ENCODE measurements around the gene CCT8. TPM values are rescaled to one million over a fixed set of nuclear protein-coding genes. Genes with fewer than 3 reads are reported as not detected.

Gene CCT8
- total and polyA plus RNA-seq, 8 donors, result 57.8 to 92.3 (median 63.1) TPM

DNA sequence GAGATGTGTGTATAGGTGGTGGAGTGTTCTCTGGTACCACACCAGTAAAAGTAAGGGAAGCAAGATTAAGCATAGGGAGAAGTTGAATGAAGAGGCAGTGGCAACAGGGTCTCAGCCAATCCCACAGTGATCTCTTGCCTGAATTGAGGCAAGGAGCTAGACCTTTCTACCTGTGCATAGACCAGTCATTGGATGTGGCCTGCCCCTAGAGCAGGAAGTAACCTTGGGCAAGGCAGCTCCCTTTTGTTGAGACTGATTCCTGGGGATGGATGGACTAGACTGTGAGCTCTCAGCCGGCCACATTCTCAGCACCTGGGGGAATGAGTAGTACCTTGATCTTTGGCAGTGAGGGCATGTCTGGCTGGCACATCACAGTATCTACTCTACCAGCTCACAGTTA is 42.5 kb downstream of the CCT8 start:
- DNase-seq, result no peak
- Histone ChIP-seq H3K9me3 (no peaks in the 10 kb centered on the region), H3K27me3 (no peaks in the 10 kb centered on the region), H3K4me1 (peaks cover 0 to 13% (median 7%) of the 10 kb centered on the region in 3 donors), H3K27ac (no peak overlapping the region), H3K36me3 (peaks cover 5 to 43% (median 10%) of the 10 kb centered on the region in 3 donors), H3K4me3 (no peak overlapping the region)
- FAIRE-seq, result no peak
- no peak for ATAC-seq
- TF ChIP-seq, protein P1, sequence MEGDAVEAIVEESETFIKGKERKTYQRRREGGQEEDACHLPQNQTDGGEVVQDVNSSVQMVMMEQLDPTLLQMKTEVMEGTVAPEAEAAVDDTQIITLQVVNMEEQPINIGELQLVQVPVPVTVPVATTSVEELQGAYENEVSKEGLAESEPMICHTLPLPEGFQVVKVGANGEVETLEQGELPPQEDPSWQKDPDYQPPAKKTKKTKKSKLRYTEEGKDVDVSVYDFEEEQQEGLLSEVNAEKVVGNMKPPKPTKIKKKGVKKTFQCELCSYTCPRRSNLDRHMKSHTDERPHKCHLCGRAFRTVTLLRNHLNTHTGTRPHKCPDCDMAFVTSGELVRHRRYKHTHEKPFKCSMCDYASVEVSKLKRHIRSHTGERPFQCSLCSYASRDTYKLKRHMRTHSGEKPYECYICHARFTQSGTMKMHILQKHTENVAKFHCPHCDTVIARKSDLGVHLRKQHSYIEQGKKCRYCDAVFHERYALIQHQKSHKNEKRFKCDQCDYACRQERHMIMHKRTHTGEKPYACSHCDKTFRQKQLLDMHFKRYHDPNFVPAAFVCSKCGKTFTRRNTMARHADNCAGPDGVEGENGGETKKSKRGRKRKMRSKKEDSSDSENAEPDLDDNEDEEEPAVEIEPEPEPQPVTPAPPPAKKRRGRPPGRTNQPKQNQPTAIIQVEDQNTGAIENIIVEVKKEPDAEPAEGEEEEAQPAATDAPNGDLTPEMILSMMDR (IDR thresholded peaks at IDR 0.05), result no peak
- 85% methylated on average over 1 of the region's 1 CpG for WGBS, 2 donors
- intact Hi-C loops (cut with DNase I), result no loop called here

DNA sequence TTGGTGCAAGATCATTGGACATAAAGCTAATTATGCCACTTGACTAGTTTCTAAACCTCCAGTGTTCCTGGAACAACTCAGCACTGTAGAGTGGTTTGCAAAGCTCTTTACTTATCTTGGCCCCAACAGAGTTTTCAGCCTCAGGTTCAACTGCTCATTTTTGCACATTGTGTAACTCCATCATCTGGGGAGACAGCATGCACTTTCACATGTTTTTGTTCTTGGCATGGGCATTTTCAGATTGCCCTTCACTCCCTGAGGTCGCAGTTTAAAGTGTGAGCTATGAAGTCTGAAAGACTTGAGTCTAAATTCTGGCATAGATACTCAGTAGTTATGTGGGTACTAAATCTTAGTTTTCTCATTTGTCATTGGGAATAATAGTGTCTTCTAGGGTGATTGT is 43.9 kb downstream of the CCT8 start:
- no peaks in the 10 kb centered on the region for H3K27me3 ChIP-seq
- H3K27ac ChIP-seq, result no peak overlapping the region
- H3K4me3 ChIP-seq, result no peak overlapping the region
- 68 to 78% methylated on average over 1 of the region's 1 CpG for WGBS, 2 donors
- TF ChIP-seq, protein P1 (IDR thresholded peaks at IDR 0.05), result no peak
- DNase-seq, result no peak
- no peak for FAIRE-seq
- intact Hi-C loops (cut with DNase I), result no loop called here
- no peaks in the 10 kb centered on the region for H3K9me3 ChIP-seq
- peaks cover 0 to 18% (median 13%) of the 10 kb centered on the region in 3 donors for H3K4me1 ChIP-seq
- peaks cover 5 to 31% (median 10%) of the 10 kb centered on the region in 3 donors for H3K36me3 ChIP-seq
- no peak for ATAC-seq

DNA sequence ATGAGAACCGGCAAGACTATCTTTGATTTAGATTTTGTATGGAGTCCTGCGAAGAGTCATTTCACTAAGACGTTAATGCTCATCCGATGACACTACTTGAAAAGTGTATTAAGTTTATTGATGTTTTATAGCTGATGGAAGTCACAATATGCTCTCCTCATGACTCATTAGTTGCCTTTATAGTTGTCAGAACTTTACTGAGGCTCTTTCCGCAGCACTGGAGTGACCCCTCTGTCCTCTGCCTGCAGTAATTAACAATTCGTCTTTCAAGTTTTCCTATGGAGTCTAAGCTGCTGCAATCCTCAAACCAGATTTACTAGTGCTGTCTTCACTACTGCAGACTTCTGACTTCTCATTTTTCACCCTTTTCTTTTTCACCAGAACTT is 48.1 kb downstream of the CCT8 start:
- TF ChIP-seq, protein P1 (IDR thresholded peaks at IDR 0.05), result no peak
- WGBS, 2 donors, result 1% methylated on average over 6 of the region's 6 CpGs
- peak overlapping the region; percentile 97 to 99 (median 99) for H3K27ac ChIP-seq
- H3K4me1 ChIP-seq, result peaks cover 0 to 18% (median 13%) of the 10 kb centered on the region in 3 donors
- no peak for DNase-seq
- no peaks in the 10 kb centered on the region for H3K27me3 ChIP-seq
- peak overlapping the region; percentile 33 to 75 (median 60) for H3K4me3 ChIP-seq
- peaks cover 0 to 5% (median 0%) of the 10 kb centered on the region in 3 donors for H3K36me3 ChIP-seq
- H3K9me3 ChIP-seq, result no peaks in the 10 kb centered on the region
- no peak for FAIRE-seq
- intact Hi-C loops (cut with DNase I), result no loop called here
- peak in 3 of 4 donors; percentile 5 to 40 (median 20) for ATAC-seq

DNA sequence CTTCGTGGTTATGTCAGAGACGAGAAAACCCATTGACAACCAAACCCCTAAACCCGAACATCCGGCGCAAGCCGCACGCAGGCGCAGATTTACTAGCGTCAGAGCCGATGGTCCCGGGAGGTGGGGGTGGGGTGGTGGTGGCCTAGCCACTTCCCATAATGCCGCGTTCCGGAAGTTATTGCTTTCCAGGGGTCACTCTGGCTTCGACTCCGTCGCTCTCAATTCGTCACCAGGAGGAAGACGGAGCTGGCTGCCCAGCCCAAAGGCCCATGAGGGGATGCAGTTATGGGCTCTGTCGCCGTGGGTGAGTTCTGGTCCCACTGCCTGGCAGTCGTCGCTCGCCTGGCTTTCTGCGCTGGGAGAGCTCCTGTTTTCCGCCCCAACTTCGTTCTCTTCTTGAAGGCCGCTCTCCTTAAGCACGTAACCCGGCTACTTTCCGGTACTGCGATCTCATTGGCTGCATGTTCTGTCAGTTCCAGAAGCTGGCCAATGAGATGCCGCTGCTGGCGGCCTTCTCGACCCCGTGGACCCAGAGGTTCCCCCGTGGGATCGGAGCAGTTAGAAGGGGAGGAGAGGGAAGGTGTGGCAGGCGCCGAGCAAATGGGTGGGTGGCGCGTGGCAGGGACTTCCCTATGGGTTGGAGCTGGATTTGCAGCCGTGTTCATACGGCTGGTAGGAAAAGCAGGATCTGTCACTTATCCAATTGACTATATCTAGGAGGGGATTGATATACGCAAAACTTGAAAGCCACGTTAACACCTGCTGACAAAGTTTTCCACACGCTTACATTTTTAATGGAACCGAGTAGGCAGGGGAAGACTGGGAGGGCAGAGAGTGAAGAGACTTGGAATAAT is 48.7 kb downstream of the CCT8 start, which contains the start of gene USP16:
Gene USP16 (plus strand): TSS at position 195 of the 854 bp plus-strand sequence. CDS start 3,246 bp downstream, outside the sequence.
- Histone ChIP-seq H3K9me3 (no peaks in the 10 kb centered on the region), H3K36me3 (peaks cover 0 to 5% (median 0%) of the 10 kb centered on the region in 3 donors), H3K4me1 (peaks cover 0 to 18% (median 13%) of the 10 kb centered on the region in 3 donors), H3K27me3 (no peaks in the 10 kb centered on the region), H3K4me3 (peak within 1 kb of the TSS; percentile 33 to 75 (median 60)), H3K27ac (peak within 1 kb of the TSS; percentile 97 to 99 (median 99))
- DNase-seq, result peak; percentile 88 to 98 (median 95)
- 0% methylated on average over 48 of the region's 48 CpGs for WGBS, 2 donors
- TF ChIP-seq, protein P1 (IDR thresholded peaks at IDR 0.05), result peak in 1 of 4 donors; percentile 10
- peak; percentile 96 to 98 (median 97) for ATAC-seq
- FAIRE-seq, result peak; percentile 71
- intact Hi-C loops (cut with DNase I), result no loop called here

All from pancreas (tissue), 10 donors.